Right ventricle myocardium inferior (tissue), 1 donor: ENCODE measurements around the gene NTHL1. TPM values are rescaled to one million over a fixed set of nuclear protein-coding genes. Genes with fewer than 3 reads are reported as not detected.

Experiments
- ATAC-seq: fragments of 200-7000 bp; cut with Tn5 transposase; one replicate; pipeline ENCODE4 v1.9.1; 2020; ENCODE audit warnings: mild to moderate bottlenecking, moderate library complexity
- DNase-seq: peaks from one replicate; pipeline ENCODE4 v3.0.0; 2021; ENCODE audit errors: missing footprints
- intact Hi-C: fragments of 100-400 bp; cut with DNase I; formaldehyde crosslinking; loops from one replicate; pipeline ENCODE4 v1.11.0; 2022
- total RNA-seq: library from RNA; stranded (reverse); fragmentation: NEBNext Ultra II Directional; extraction: Animal tissue kit (Norgen Biotek cat#: 25700); gene quantifications from one replicate; pipeline ENCODE4 v1.2.1, GENCODE V29; 2021
- donor health status: DM: no; HTN: yes; CAD: no; lungs with severe emphysema.

Gene NTHL1
- total RNA-seq, 1 donor from 2014 or later: 23.3 TPM

- intact Hi-C loops: loop anchor here (2.0 to 5.0 kb wide), 2 partner anchors 14 to 75 kb away; no protein-coding TSS in a partner anchor
- DNase-seq (no peak), ATAC-seq (no peak)
These were observed 723 bp downstream of the NTHL1 start for GRCh38 chr16:2046893-2047329.

GRCh38 chr16:2045965-2046892 lies 1.4 kb downstream of the NTHL1 start:
- intact Hi-C loops: loop anchor here (2.0 to 5.0 kb wide), 2 partner anchors 13 to 76 kb away; no protein-coding TSS in a partner anchor
- DNase-seq: no peak
- ATAC-seq: no peak

- ATAC-seq: no peak
- intact Hi-C loops: no loop called here
- DNase-seq: no peak
These were observed 3.1 kb downstream of the NTHL1 start for GRCh38 chr16:2044541-2044940.

GRCh38 chr16:2043667-2044451 lies 3.8 kb downstream of the NTHL1 start:
- intact Hi-C loops: no loop called here
- DNase-seq (peak; percentile 85), ATAC-seq (no peak)

GRCh38 chr16:2042986-2043666 lies 4.5 kb downstream of the NTHL1 start:
- DNase-seq: no peak
- intact Hi-C loops: no loop called here
- ATAC-seq: no peak

GRCh38 chr16:2042171-2042985 lies 5.3 kb downstream of the NTHL1 start:
- peak; percentile 58 for ATAC-seq
- peak; percentile 82 for DNase-seq
- intact Hi-C loops: no loop called here

GRCh38 chr16:2040787-2041522 lies 6.7 kb downstream of the NTHL1 start:
- ATAC-seq (no peak), DNase-seq (no peak)
- intact Hi-C loops: no loop called here

- intact Hi-C loops: no loop called here
- DNase-seq (no peak), ATAC-seq (no peak)
These were observed 7.4 kb downstream of the NTHL1 start for GRCh38 chr16:2040041-2040786.

- intact Hi-C loops: no loop called here
These were observed 8.2 kb downstream of the NTHL1 start for GRCh38 chr16:2039274-2040031.

GRCh38 chr16:2038382-2039231 lies 9.0 kb downstream of the NTHL1 start:
- ATAC-seq (peak; percentile 27), DNase-seq (peak; percentile 81)
- intact Hi-C loops: no loop called here

More at GRCh38 chr16:2039274-2040031, 8.2 kb downstream of the NTHL1 start:
- DNase-seq (peak; percentile 93), ATAC-seq (peak; percentile 71)

- DNase-seq (no peak), ATAC-seq (no peak)
- intact Hi-C loops: no loop called here
These were observed 9.8 kb downstream of the NTHL1 start for GRCh38 chr16:2037647-2038381.

GRCh38 chr16:2037115-2037514 lies 10.5 kb downstream of the NTHL1 start:
- no peak for DNase-seq
- no peak for ATAC-seq
- intact Hi-C loops: no loop called here

- intact Hi-C loops: no loop called here
- no peak for ATAC-seq
- no peak for DNase-seq
These were observed 11.3 kb downstream of the NTHL1 start for GRCh38 chr16:2036200-2036966.
